ENCODE results near the gene FBH1. TPM values are rescaled to one million over a fixed set of nuclear protein-coding genes. Genes with fewer than 3 reads are reported as not detected.
A peak's percentile ranks its signal among the peaks of the same experiment; 100 is the strongest.

The FBH1 gene
- total RNA-seq, 1 experiment from 2014 or later = 50.5 TPM

- no peak for TF ChIP-seq CTCF (IDR thresholded peaks at IDR 0.05)
Measured at GRCh38 chr10:5890452-5890915, 441 bp downstream of the FBH1 start (continued).

- no TSS peak for BruUV-seq (replicated peaks)
- intact Hi-C loops (cut with micrococcal nuclease; ENCODE audit: unreplicated experiment) (no loop called here), in situ Hi-C loops (cut with HindIII; ENCODE audit: low pct_unique_long_range_greater_than_20kb, low sequenced_read_pairs) (no loop called here)
- DNase-seq (ENCODE audit: low read depth, low spot score) = no peak
- Histone ChIP-seq H3K27me3 (ENCODE audit: control insufficient read depth, insufficient read depth, low read length) (no peaks in the 10 kb centered on the region), H3K36me3 (ENCODE audit: control insufficient read depth, insufficient read depth, low read length) (peaks cover 4% of the 10 kb centered on the region), H3K4me3 (ENCODE audit: low read depth in 2 of 2, low read length in 2 of 2) (peak overlapping the region; percentile 66 to 77), H3K4me1 (ENCODE audit: control insufficient read depth, insufficient read depth, low read length) (peaks cover 3% of the 10 kb centered on the region; the same call in 1 of the 2 replicates), H3K9me3 (ENCODE audit: control insufficient read depth, insufficient read depth, low read depth, low read length) (no peaks in the 10 kb centered on the region), H3K27ac (ENCODE audit: low read length) (peak overlapping the region; percentile 62)
- CTCF ChIA-PET = no interaction called here
- POLR2A ChIA-PET = no interaction called here
- TF ChIP-seq CTCF (IDR thresholded peaks at IDR 0.05) (no peak), TCF7L2 (IDR thresholded peaks at IDR 0.05; ENCODE audit: low read depth, low read length) (no peak), POLR2AphosphoS5 (IDR thresholded peaks at IDR 0.05; ENCODE audit: low read depth, low read length) (no peak), REST (IDR thresholded peaks at IDR 0.05; ENCODE audit: insufficient read depth in 1 of 2, low read depth in 2 of 2, low read length in 1 of 2) (no peak), SIN3A (IDR thresholded peaks at IDR 0.05; ENCODE audit: borderline replicate concordance, insufficient read depth, low read depth, low read length) (no peak)
- ATAC-seq = no peak
Measured at GRCh38 chr10:5891009-5891408, 966 bp downstream of the FBH1 start.

- DNase-seq (ENCODE audit: low read depth, low spot score) = no peak
- POLR2A ChIA-PET = no interaction called here
- H3K4me1 ChIP-seq (ENCODE audit: control insufficient read depth, insufficient read depth, low read length) = peaks cover 3% of the 10 kb centered on the region; the same call in 1 of the 2 replicates
- H3K4me3 ChIP-seq (ENCODE audit: low read depth in 2 of 2, low read length in 2 of 2) = no peak overlapping the region
- CTCF ChIA-PET = no interaction called here
- ATAC-seq = no peak
- TF ChIP-seq REST (IDR thresholded peaks at IDR 0.05; ENCODE audit: insufficient read depth in 1 of 2, low read depth in 2 of 2, low read length in 1 of 2) (no peak), SIN3A (IDR thresholded peaks at IDR 0.05; ENCODE audit: borderline replicate concordance, insufficient read depth, low read depth, low read length) (no peak), CTCF (IDR thresholded peaks at IDR 0.05) (no peak), TCF7L2 (IDR thresholded peaks at IDR 0.05; ENCODE audit: low read depth, low read length) (no peak), POLR2AphosphoS5 (IDR thresholded peaks at IDR 0.05; ENCODE audit: low read depth, low read length) (no peak)
- intact Hi-C loops (cut with micrococcal nuclease; ENCODE audit: unreplicated experiment) = no loop called here
- no peaks in the 10 kb centered on the region; the same call in none of the 2 replicates for H3K36me3 ChIP-seq (ENCODE audit: control insufficient read depth, insufficient read depth, low read length)
- H3K27ac ChIP-seq (ENCODE audit: low read length) = no peak overlapping the region
- in situ Hi-C loops (cut with HindIII; ENCODE audit: low pct_unique_long_range_greater_than_20kb, low sequenced_read_pairs) = no loop called here
- H3K27me3 ChIP-seq (ENCODE audit: control insufficient read depth, insufficient read depth, low read length) = no peaks in the 10 kb centered on the region
- BruUV-seq (replicated peaks) = no TSS peak
- H3K9me3 ChIP-seq (ENCODE audit: control insufficient read depth, insufficient read depth, low read depth, low read length) = no peaks in the 10 kb centered on the region
Measured at GRCh38 chr10:5892007-5892406, 2.0 kb downstream of the FBH1 start.
